Stimulated activated CD4-positive, alpha-beta T cell treated with anti-CD3 and anti-CD28 coated beads, Interleukin-15, amount 100 ng/mL, for 24 hours (primary cell): Measurements from ENCODE around the gene BHLHE23.
"Not testable (repeated sequence)": the region's sequence is repeated elsewhere in the genome, so short reads cannot be mapped to it uniquely, and the experiment has no call there.

Source experiments
- DNase-seq: peaks from one replicate; pipeline ENCODE4 v3.0.0-alpha.2; 2020

BHLHE23 gene

GRCh38 chr20:62970307-62971210 lies 36.2 kb downstream of the BHLHE23 start:
- no peak for DNase-seq

GRCh38 chr20:62969939-62970306 lies 36.8 kb downstream of the BHLHE23 start:
- DNase-seq: no peak

- no peak for DNase-seq
Observed at GRCh38 chr20:62969179-62969760, 37.5 kb downstream of the BHLHE23 start.

GRCh38 chr20:62968378-62969178 lies 38.2 kb downstream of the BHLHE23 start:
- no peak for DNase-seq

- no peak for DNase-seq
Observed at GRCh38 chr20:62967628-62968351, 39.0 kb downstream of the BHLHE23 start.

GRCh38 chr20:62967149-62967501 lies 39.6 kb downstream of the BHLHE23 start:
- no peak for DNase-seq

- no peak for DNase-seq
Observed at GRCh38 chr20:62966212-62967148, 40.3 kb downstream of the BHLHE23 start.

GRCh38 chr20:62965363-62965771 lies 41.4 kb downstream of the BHLHE23 start:
- no peak for DNase-seq

- DNase-seq: no peak
Observed at GRCh38 chr20:62964700-62965099, 42.1 kb downstream of the BHLHE23 start.

GRCh38 chr20:62963614-62964397 lies 43.0 kb downstream of the BHLHE23 start:
- DNase-seq: no peak

- no peak for DNase-seq
Observed at GRCh38 chr20:62962891-62963613, 43.7 kb downstream of the BHLHE23 start.

GRCh38 chr20:62962221-62962879 lies 44.4 kb downstream of the BHLHE23 start:
- no peak for DNase-seq

- DNase-seq: no peak
Observed at GRCh38 chr20:62961799-62962198, 45.0 kb downstream of the BHLHE23 start.

GRCh38 chr20:62961310-62961783 lies 45.4 kb downstream of the BHLHE23 start:
- no peak for DNase-seq

GRCh38 chr20:62960446-62961309 lies 46.1 kb downstream of the BHLHE23 start:
- not testable (repeated sequence) for DNase-seq

- no peak for DNase-seq
Observed at GRCh38 chr20:62959998-62960436, 46.7 kb downstream of the BHLHE23 start.

GRCh38 chr20:62959101-62959971 lies 47.4 kb downstream of the BHLHE23 start:
- DNase-seq: no peak
